Suprapubic skin (tissue), 4 donors: ENCODE data around the gene ZCCHC17. TPM values are rescaled to one million over a fixed set of nuclear protein-coding genes. Genes with fewer than 3 reads are reported as not detected.

ENCODE experiments used
- DNase-seq, 2 donors: peaks; one replicate each; pipeline ENCODE4 v3.0.0-alpha.2; 2019; ENCODE audit warnings: low spot score in 2 of 2
- H3K27ac ChIP-seq: fragments of 200-600 bp; sonication (generic); one replicate; pipeline ENCODE4 v1.5.1; 2019
- H3K27me3 ChIP-seq: fragments of 200-600 bp; sonication (generic); one replicate; pipeline ENCODE4 v1.5.1; 2019
- H3K36me3 ChIP-seq: fragments of 200-600 bp; sonication (generic); one replicate; pipeline ENCODE4 v1.5.1; 2019
- H3K4me1 ChIP-seq: fragments of 200-600 bp; sonication (generic); one replicate; pipeline ENCODE4 v1.5.1; 2019
- H3K4me3 ChIP-seq: fragments of 200-600 bp; sonication (generic); one replicate; pipeline ENCODE4 v1.5.1; 2019; ENCODE audit warnings: mild to moderate bottlenecking
- H3K9me3 ChIP-seq: fragments of 200-600 bp; sonication (generic); one replicate; pipeline ENCODE4 v1.5.1; 2019
- EP300 ChIP-seq: sonication (generic); formaldehyde crosslinking; IDR thresholded peaks from one replicate; pipeline ENCODE4 v1.6.1; 2017; ENCODE audit warnings: antibody characterized with exemption
- POLR2A ChIP-seq, 2 donors: fragments of 450-650 bp; IDR thresholded peaks; one replicate each; pipeline ENCODE4 v1.6.1; 2017; ENCODE audit warnings: antibody characterized with exemption in 2 of 2, mild to moderate bottlenecking in 2 of 2, moderate library complexity in 2 of 2
- POLR2AphosphoS5 ChIP-seq, 3 donors: sonication (generic); formaldehyde crosslinking; IDR thresholded peaks; one replicate each; pipeline ENCODE4 v1.6.1; 2017; ENCODE audit warnings: antibody characterized with exemption in 3 of 3
- WGBS: methylation state at CpG from one replicate; pipeline ENCODE4 v1.1.5; 2018; 5-methylcytosine and 5-hydroxymethylcytosine counted together
- total RNA-seq, 4 donors: library from RNA; depleted of rRNA; stranded (reverse); fragments of >200 nt; gene quantifications; one replicate each; pipeline ENCODE4 v1.1.0, GENCODE V29; 2016
- TF ChIP-seq, protein P1 (sequence below), 2 donors: fragments of 200-600 bp in 1 of 2; fragments of 450-650 bp in 1 of 2; sonication (generic) in 1 of 2; IDR thresholded peaks; one replicate each; pipeline ENCODE4 v1.5.1; 2016 to 2019; ENCODE audit warnings: antibody characterized with exemption in 2 of 2, mild to moderate bottlenecking in 1 of 2, moderate library complexity in 1 of 2

The ZCCHC17 gene
- total RNA-seq, 4 donors from 2014 or later = 17.9 to 26.3 (median 23.1) TPM

GRCh38 chr1:31354283-31354682 is 57.5 kb downstream of the ZCCHC17 start:
- WGBS = 41% methylated on average over 3 of the region's 3 CpGs
- no peak overlapping the region for H3K27ac ChIP-seq
- H3K36me3 ChIP-seq = peaks cover 61% of the 10 kb centered on the region

GRCh38 chr1:31356427-31356826 is 59.6 kb downstream of the ZCCHC17 start:
- DNase-seq = no peak
- Histone ChIP-seq H3K4me3 (no peak overlapping the region), H3K4me1 (no peaks in the 10 kb centered on the region), H3K9me3 (no peaks in the 10 kb centered on the region), H3K27me3 (no peaks in the 10 kb centered on the region), H3K27ac (no peak overlapping the region), H3K36me3 (peaks cover 51% of the 10 kb centered on the region)
- TF ChIP-seq POLR2A (IDR thresholded peaks at IDR 0.05) = no peak
- TF ChIP-seq, protein P1, sequence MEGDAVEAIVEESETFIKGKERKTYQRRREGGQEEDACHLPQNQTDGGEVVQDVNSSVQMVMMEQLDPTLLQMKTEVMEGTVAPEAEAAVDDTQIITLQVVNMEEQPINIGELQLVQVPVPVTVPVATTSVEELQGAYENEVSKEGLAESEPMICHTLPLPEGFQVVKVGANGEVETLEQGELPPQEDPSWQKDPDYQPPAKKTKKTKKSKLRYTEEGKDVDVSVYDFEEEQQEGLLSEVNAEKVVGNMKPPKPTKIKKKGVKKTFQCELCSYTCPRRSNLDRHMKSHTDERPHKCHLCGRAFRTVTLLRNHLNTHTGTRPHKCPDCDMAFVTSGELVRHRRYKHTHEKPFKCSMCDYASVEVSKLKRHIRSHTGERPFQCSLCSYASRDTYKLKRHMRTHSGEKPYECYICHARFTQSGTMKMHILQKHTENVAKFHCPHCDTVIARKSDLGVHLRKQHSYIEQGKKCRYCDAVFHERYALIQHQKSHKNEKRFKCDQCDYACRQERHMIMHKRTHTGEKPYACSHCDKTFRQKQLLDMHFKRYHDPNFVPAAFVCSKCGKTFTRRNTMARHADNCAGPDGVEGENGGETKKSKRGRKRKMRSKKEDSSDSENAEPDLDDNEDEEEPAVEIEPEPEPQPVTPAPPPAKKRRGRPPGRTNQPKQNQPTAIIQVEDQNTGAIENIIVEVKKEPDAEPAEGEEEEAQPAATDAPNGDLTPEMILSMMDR (IDR thresholded peaks at IDR 0.05) = no peak
- TF ChIP-seq POLR2AphosphoS5 (IDR thresholded peaks at IDR 0.05) = no peak
- no peak for TF ChIP-seq EP300
- WGBS = 98% methylated on average over 2 of the region's 2 CpGs

More at GRCh38 chr1:31354283-31354682, 57.5 kb downstream of the ZCCHC17 start:
- TF ChIP-seq POLR2AphosphoS5 (IDR thresholded peaks at IDR 0.05) = no peak
- TF ChIP-seq, protein P1 (IDR thresholded peaks at IDR 0.05) = no peak
- TF ChIP-seq EP300 = no peak
- TF ChIP-seq POLR2A (IDR thresholded peaks at IDR 0.05) = no peak
- H3K9me3 ChIP-seq = no peaks in the 10 kb centered on the region
- no peaks in the 10 kb centered on the region for H3K27me3 ChIP-seq
- H3K4me3 ChIP-seq = no peak overlapping the region
- DNase-seq = no peak
- no peaks in the 10 kb centered on the region for H3K4me1 ChIP-seq

DNA sequence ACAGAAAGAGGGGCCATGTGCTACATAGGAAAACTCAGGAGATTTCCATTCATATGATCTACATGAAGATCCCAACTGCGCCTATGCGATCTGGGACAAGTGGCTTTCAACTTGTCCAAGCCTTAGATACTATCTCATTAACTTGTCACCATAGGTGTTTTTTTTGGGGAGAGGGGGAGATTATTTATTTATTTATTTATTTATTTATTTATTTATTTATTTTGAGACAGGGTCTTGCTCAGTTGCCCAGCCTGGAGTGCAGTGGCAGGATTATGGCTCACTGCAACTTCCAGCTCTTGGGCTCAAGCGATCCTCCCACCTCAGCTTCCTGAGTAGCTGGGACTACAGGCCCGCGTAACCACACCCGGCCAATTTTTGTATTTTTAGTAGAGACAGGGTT is 64.8 kb downstream of the ZCCHC17 start:
- no peak overlapping the region for H3K4me3 ChIP-seq
- H3K4me1 ChIP-seq = no peaks in the 10 kb centered on the region
- TF ChIP-seq POLR2AphosphoS5 (IDR thresholded peaks at IDR 0.05) (no peak), EP300 (no peak), POLR2A (IDR thresholded peaks at IDR 0.05) (no peak)
- TF ChIP-seq, protein P1 (IDR thresholded peaks at IDR 0.05) = no peak
- WGBS = 93% methylated on average over 6 of the region's 6 CpGs
- H3K27me3 ChIP-seq = no peaks in the 10 kb centered on the region
- no peaks in the 10 kb centered on the region for H3K9me3 ChIP-seq
- peaks cover 64% of the 10 kb centered on the region for H3K36me3 ChIP-seq
- H3K27ac ChIP-seq = no peak overlapping the region
- peak in 1 of 2 donors; percentile 31 for DNase-seq

DNA sequence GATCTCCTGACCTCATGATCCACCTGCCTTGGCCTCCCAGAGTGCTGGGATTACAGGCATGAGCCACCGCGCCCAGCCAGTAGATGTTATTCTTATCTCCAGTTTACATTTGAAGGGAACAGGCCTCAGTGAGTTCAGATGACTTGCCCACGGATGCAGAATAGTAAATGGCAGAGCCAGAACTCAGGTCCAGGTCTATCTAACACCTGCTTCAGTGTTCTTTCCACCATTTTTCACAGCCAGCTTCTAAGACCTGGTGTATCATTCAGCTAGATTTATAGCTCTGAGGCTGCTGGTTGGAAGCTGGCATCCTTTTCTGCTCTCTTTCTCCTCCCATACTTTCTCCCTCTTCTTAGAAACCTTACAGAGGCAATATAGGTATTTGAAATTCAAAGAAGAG is 65.2 kb downstream of the ZCCHC17 start:
- H3K4me3 ChIP-seq = no peak overlapping the region
- TF ChIP-seq EP300 = no peak
- TF ChIP-seq, protein P1 (IDR thresholded peaks at IDR 0.05) = no peak
- TF ChIP-seq POLR2AphosphoS5 (IDR thresholded peaks at IDR 0.05) = no peak
- TF ChIP-seq POLR2A (IDR thresholded peaks at IDR 0.05) = no peak
- H3K27me3 ChIP-seq = no peaks in the 10 kb centered on the region
- H3K4me1 ChIP-seq = no peaks in the 10 kb centered on the region
- 100% methylated on average over 3 of the region's 3 CpGs for WGBS
- no peak overlapping the region for H3K27ac ChIP-seq
- H3K36me3 ChIP-seq = peaks cover 66% of the 10 kb centered on the region
- DNase-seq = peak in 1 of 2 donors; percentile 29
- no peaks in the 10 kb centered on the region for H3K9me3 ChIP-seq

DNA sequence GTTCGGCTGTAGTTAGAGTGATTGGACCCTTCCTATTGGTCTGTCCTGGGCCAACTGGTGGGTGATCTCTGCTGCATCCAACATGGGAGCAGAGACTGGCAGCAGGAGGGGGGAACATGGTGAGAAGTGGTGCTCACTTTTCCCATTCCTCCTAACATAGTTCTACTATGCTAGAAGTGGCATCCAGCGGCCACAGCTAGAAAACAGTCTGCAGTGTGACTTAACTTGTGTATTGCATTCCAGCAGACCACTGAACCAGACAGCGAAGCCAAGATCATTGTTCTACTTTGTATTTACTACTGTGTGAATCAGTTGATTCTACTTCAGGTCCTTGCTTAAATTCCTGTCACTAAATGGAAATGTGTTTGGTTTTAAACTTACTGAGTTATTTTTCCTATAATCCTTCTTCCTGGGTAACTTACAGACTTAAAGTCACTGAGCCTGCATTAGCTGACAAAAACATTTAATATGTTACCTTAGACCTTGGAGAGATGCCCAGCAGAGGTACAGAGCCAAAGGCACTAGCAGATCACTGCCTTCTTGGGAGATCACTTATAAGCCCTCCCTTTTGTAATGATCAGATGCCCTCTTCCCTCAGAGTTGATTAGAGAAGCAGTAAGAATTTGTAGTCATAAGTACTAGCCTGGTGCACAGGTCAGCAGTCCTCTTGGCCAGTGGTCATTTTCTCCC is 67.9 kb downstream of the ZCCHC17 start:
- peak in 1 of 2 donors; percentile 53 for DNase-seq
- no peaks in the 10 kb centered on the region for H3K4me1 ChIP-seq
- TF ChIP-seq, protein P1 (IDR thresholded peaks at IDR 0.05) = no peak
- TF ChIP-seq POLR2AphosphoS5 (IDR thresholded peaks at IDR 0.05) = no peak
- no peak for TF ChIP-seq EP300
- no peak for TF ChIP-seq POLR2A (IDR thresholded peaks at IDR 0.05)

More for the DNA sequence above, 67.9 kb downstream of the ZCCHC17 start:
- 96% methylated on average over 3 of the region's 3 CpGs for WGBS
- H3K36me3 ChIP-seq = peaks cover 56% of the 10 kb centered on the region
- no peak overlapping the region for H3K4me3 ChIP-seq
- H3K27me3 ChIP-seq = no peaks in the 10 kb centered on the region
- H3K9me3 ChIP-seq = no peaks in the 10 kb centered on the region
- no peak overlapping the region for H3K27ac ChIP-seq
